ENCODE measurements around the gene CHMP5. TPM values are rescaled to one million over a fixed set of nuclear protein-coding genes. Genes with fewer than 3 reads are reported as not detected.
A peak's percentile ranks its signal among the peaks of the same experiment; 100 is the strongest.

Gene CHMP5
- polyA plus RNA-seq, 4 donors: 117 to 140 (median 134) TPM

- no peak for DNase-seq (ENCODE audit: low read depth in 4 of 4, low spot score in 3 of 4)
Observed at GRCh38 chr9:33273266-33273971, 8.6 kb downstream of the CHMP5 start.

DNA sequence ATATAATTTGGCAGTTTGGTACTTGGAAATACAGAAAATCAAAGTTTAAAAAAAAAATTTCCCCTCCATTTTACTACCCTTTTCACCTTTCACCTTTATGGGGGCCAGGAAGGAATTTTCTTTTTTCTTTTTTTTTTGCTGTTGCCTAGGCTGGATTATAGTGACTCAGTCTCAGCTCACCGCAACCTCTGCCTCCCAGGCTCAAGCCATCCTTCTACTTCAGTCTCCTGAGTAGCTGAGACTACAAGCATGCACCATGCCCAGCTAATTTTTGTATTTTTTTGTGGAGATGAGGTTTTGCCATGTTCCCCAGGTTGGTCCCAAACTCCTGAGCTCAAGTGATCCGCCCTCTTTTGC lies 9.1 kb downstream of the CHMP5 start:
- no peak for DNase-seq (ENCODE audit: low read depth in 4 of 4, low spot score in 3 of 4)

- DNase-seq (ENCODE audit: low read depth in 4 of 4, low spot score in 3 of 4): no peak
Observed at GRCh38 chr9:33277484-33277883, 12.6 kb downstream of the CHMP5 start.

- no peak for DNase-seq (ENCODE audit: low read depth in 4 of 4, low spot score in 3 of 4)
Observed at GRCh38 chr9:33285502-33285901, 20.7 kb downstream of the CHMP5 start.

GRCh38 chr9:33287087-33287490 lies 22.2 kb downstream of the CHMP5 start:
- peak in 2 of 4 donors; percentile 10 to 28 for DNase-seq (ENCODE audit: low read depth in 4 of 4, low spot score in 3 of 4)

GRCh38 chr9:33288235-33288634 lies 23.4 kb downstream of the CHMP5 start:
- DNase-seq (ENCODE audit: low read depth in 4 of 4, low spot score in 3 of 4): no peak

DNA sequence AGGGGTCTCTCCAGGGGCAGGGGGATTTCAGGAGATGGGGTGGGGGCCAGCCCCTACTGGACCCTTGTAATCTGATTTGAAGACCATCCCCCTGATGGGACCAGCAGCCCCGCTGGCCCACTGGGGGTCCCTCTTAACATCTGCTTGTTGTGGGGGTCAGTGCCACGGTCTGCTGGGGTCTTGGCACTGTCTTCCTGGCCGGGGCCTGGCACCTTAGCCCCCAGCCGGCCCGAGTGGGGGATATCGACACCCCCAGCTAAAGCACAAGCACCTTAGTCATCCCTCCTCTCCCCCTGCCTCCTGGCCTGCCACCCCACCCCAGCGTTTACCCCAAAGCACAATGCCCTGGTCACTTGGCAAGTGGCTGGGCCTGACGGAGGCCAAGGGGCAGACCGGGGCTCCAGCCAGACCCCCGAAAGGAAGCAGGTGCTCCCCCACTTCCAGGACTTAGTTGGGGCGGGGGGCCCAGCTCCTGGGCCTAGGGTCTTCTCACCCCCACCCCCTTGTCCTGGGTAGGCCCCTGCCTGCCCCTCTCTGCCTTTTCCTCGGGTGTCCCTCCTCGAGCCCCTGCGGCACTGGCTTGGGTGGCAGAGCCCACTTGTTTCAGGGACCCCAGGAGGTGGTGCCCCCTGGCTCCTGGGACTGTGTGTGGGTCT lies 24.1 kb downstream of the CHMP5 start:
- no peak for DNase-seq (ENCODE audit: low read depth in 4 of 4, low spot score in 3 of 4)

GRCh38 chr9:33289496-33289895 lies 24.6 kb downstream of the CHMP5 start:
- DNase-seq (ENCODE audit: low read depth in 4 of 4, low spot score in 3 of 4): no peak

DNA sequence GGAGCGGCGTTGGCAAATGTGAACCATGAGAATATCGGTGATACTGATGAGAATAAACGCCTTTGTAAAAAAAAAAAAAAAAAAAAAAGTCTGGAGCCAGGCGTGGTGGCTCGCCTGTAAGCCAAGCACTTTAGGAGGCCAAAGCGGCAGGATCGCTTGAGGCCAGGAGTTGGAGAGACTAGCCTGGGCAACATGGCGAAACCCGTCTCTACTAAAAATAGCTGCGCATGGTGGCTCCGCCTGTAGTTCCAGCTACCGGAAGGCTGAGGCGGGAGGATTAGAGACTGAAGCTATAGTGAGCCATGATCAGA lies 25.0 kb downstream of the CHMP5 start:
- no peak for DNase-seq (ENCODE audit: low read depth in 4 of 4, low spot score in 3 of 4)

GRCh38 chr9:33290247-33291030 lies 25.6 kb downstream of the CHMP5 start, which contains the start of gene NFX1:
TSS of gene NFX1 (plus strand) at chr9:33290516. CDS start at chr9:33290573, 57 bp downstream.
- DNase-seq (ENCODE audit: low read depth in 4 of 4, low spot score in 3 of 4): peak; percentile 98 to 99 (median 98)

GRCh38 chr9:33291031-33291397 lies 26.2 kb downstream of the CHMP5 start:
- DNase-seq (ENCODE audit: low read depth in 4 of 4, low spot score in 3 of 4): peak in 1 of 4 donors; percentile 19

- DNase-seq (ENCODE audit: low read depth in 4 of 4, low spot score in 3 of 4): no peak
Observed at GRCh38 chr9:33291901-33292300, 27.1 kb downstream of the CHMP5 start.

- DNase-seq (ENCODE audit: low read depth in 4 of 4, low spot score in 3 of 4): no peak
Observed at GRCh38 chr9:33293782-33294181, 28.9 kb downstream of the CHMP5 start.

DNA sequence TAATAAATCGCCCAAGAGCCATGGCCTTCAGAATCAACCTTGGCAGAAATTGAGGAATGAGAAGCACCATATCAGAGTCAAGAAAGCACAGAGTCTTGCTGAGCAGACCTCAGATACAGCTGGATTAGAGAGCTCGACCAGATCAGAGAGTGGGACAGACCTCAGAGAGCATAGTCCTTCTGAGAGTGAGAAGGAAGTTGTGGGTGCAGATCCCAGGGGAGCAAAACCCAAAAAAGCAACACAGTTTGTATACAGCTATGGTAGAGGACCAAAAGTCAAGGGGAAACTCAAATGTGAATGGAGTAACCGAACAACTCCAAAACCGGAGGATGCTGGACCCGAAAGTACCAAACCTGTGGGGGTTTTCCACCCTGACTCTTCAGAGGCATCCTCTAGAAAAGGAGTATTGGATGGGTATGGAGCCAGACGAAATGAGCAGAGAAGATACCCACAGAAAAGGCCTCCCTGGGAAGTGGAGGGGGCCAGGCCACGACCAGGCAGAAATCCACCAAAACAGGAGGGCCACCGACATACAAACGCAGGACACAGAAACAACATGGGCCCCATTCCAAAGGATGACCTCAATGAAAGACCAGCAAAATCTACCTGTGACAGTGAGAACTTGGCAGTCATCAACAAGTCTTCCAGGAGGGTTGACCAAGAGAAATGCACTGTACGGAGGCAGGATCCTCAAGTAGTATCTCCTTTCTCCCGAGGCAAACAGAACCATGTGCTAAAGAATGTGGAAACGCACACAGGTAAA lies 30.0 kb downstream of the CHMP5 start:
- DNase-seq (ENCODE audit: low read depth in 4 of 4, low spot score in 3 of 4): no peak

GRCh38 chr9:33295571-33295970 lies 30.7 kb downstream of the CHMP5 start:
- no peak for DNase-seq (ENCODE audit: low read depth in 4 of 4, low spot score in 3 of 4)

DNA sequence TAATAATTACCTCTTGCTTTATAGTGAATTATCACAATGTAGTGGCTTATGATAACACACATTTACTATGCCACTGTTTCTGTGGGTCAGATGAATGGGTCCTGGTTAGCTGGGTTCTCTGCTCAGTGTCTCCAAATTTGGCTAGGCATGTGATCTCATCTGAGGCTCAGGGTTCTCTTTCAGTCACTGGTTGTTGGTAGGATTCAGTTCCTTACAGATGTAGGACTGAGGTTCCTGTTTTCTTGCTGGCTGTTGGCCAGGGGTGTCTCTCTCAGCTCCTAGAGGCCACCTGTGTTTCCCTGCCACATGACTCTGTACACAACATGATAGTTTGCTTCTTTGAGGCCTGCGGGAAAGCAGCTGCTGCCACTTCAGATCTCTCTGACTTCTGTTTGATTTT lies 32.6 kb downstream of the CHMP5 start:
- no peak for DNase-seq (ENCODE audit: low read depth in 4 of 4, low spot score in 3 of 4)

GRCh38 chr9:33300546-33300945 lies 35.7 kb downstream of the CHMP5 start:
- DNase-seq (ENCODE audit: low read depth in 4 of 4, low spot score in 3 of 4): no peak

- DNase-seq (ENCODE audit: low read depth in 4 of 4, low spot score in 3 of 4): no peak
Observed at GRCh38 chr9:33304362-33304761, 39.5 kb downstream of the CHMP5 start.

- DNase-seq (ENCODE audit: low read depth in 4 of 4, low spot score in 3 of 4): no peak
Observed at GRCh38 chr9:33306037-33306436, 41.2 kb downstream of the CHMP5 start.

DNA sequence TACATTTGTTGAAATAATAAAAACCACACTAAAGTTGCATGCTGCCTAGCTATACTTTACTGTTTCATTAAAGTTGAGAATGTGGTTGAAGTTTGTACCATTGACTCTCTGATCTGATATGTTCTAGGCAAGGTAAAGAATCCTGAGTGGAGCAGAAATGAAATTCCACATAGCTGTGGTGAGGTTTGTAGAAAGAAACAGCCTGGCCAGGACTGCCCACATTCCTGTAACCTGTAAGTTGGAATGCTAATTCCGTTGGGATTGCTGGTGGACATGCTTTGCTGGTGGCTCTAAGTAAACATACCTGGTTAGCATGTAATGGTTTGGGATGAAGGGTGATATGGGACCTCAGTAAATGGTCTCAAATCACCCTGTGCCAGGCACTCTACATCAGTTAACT lies 42.2 kb downstream of the CHMP5 start:
- DNase-seq (ENCODE audit: low read depth in 4 of 4, low spot score in 3 of 4): no peak

GRCh38 chr9:33309903-33310302 lies 45.1 kb downstream of the CHMP5 start:
- no peak for DNase-seq (ENCODE audit: low read depth in 4 of 4, low spot score in 3 of 4)
